T-helper 22 cell (primary cell): ENCODE results near the gene TFB1M.
A peak's percentile ranks its signal among the peaks of the same experiment; 100 is the strongest.
"Not testable (repeated sequence)": the region's sequence is repeated elsewhere in the genome, so short reads cannot be mapped to it uniquely, and the experiment has no call there.

Source experiments
- DNase-seq: peaks from one replicate; pipeline ENCODE4 v3.0.0-alpha.2; 2020; ENCODE audit warnings: low read depth

The TFB1M gene

DNA sequence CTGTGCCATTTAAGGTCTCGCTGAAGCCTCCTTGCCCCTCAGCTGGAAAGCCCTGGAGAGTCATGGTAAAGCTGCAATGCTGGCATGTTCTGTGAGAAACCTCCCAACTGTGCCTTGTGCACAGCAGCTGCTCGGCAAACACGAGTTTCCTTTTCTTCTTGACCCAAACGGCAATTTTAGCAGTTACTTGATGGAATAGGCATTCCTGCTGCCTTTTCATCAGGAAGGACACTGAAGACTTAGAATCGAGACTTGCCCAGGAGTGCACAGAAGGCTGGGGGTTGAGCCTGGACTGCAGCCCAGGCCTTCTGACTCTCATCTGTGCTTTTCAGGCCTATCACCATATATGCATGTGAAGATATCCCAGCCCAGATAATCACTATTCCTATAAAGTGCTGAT lies 79.2 kb downstream of the TFB1M start:
- no peak for DNase-seq

DNA sequence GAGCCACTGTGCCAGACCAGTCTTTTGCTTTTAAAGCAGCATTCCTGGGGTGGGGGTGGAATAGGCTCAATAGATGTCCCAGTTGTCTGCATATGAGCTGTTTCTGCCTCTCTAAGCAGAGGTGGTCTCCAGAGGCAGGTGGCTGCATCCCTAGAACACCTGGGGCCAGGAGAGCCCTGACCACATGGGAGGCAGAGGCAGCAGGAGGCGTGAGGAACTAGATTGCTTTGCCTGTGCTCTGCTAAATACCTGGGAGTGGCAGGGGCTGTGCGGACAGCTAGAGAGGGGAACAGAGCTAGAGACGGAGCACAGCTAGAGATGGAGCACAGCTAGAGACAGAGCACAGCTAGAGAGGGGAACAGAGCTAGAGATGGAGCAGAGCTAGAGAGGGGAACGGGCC lies 79.6 kb downstream of the TFB1M start:
- DNase-seq, result no peak

GRCh38 chr6:155234167-155234566 lies 80.1 kb downstream of the TFB1M start:
- no peak for DNase-seq

DNA sequence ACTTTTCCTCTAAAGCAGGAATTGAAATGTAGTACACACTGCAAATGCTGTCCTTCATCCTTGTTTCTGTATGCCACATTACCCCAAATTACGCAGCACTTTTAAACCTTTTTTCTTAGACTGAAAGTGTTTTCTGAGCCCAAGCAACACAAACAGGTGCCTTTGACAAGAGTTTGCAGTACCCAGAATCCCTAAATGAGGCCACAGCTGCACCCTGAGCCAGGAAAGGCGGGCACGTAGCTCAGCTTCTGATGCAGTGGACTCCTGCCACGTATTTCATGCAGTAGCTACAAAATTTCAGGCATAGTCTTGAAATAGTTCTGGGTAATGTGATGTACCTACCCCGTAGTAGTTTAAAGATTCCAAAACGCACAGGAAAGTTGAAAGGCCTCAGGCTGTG lies 81.4 kb downstream of the TFB1M start:
- DNase-seq, result no peak

DNA sequence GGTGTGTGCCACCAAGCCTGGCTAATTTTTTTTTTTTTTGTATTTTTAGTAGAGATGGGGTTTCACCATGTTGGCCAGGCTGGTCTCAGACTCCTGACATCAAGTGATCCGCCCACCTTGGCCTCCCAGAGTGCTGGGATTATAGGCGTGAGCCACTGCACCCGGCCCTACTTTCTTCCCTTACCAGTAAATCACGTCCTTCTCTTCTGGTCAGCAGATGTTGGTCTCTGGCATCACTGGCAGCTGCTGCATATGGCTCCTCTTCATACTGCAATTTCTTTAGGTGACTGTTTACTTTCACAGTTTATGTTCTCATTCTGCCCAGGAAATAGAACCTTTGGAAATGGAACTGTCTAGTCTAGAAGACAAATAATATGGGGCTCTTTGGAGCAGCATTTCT lies 83.3 kb downstream of the TFB1M start:
- DNase-seq, result not testable (repeated sequence)

DNA sequence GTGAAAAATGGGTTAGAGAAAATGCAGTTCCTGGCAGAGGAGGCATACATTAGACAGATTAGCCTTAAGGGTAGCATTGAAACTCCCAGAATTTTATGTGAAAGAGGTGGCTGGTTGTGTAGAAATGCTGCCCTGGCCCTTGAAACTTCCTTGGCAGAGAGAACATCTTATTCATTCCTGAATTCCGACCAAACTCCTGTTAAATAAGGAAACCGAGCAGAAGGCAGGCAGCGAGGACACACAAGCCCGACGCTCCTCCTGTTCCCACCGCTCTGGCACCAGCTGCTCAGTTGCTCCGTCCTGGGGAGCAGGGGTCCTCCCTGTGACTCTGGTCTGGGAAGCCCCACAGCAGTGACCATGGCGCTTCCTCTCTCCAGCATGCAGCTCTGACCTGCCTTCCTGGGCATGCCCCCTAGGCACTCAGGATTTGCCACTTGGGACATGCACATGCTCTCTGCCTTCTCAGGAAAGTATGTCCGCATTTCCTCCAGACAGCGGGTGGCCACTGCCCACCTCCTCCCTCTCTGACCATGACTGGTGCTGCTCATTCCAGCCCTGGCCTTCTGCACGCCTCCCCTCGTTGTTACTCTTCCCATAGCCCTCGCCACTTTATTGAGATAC lies 85.6 kb downstream of the TFB1M start:
- no peak for DNase-seq

DNA sequence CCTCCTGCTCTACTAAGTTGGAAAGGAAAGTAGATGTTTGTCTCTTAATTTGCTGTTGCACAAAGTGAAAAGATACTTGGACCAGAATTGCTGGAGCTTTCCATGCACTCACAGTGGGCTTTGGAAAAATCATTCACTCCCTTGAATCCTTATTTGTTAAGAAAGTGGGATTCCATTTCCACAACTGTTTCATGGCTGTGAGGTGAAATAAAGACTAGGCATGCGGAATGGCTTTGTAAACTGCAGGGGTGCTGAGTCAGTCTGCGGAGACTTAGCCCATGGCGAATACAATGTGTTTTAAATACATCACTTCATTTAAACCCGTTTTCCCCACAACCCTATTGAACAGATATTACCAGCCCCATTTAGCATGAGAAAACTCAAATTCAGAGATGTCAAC lies 87.2 kb downstream of the TFB1M start:
- DNase-seq, result no peak

DNA sequence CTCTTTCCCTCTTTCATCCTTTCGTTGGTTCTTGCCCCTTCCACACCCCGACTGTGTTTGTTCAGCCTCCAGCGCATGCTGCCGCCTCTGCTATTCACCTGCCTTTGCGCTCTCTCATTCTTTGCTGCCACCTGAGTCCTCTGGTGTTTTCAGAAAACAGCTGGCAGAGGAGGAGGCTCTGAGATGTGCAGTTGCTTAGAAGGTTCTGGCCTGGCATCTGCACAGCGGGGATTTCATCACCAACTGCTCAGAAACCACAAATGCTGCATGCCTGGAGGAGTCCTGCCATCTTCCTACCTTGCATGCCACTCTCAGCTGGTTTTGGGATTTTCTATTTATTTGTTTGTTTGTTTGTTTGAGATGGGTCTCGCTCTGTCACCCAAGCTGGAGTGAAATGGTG lies 89.7 kb downstream of the TFB1M start:
- no peak for DNase-seq

- peak; percentile 11 for DNase-seq
These were observed 90.4 kb downstream of the TFB1M start for GRCh38 chr6:155223646-155224451.

- DNase-seq, result no peak
These were observed 91.8 kb downstream of the TFB1M start for GRCh38 chr6:155222506-155222905.

- no peak for DNase-seq
These were observed 93.2 kb downstream of the TFB1M start for GRCh38 chr6:155221086-155221485.

GRCh38 chr6:155219858-155220301 lies 94.4 kb downstream of the TFB1M start:
- DNase-seq, result no peak

DNA sequence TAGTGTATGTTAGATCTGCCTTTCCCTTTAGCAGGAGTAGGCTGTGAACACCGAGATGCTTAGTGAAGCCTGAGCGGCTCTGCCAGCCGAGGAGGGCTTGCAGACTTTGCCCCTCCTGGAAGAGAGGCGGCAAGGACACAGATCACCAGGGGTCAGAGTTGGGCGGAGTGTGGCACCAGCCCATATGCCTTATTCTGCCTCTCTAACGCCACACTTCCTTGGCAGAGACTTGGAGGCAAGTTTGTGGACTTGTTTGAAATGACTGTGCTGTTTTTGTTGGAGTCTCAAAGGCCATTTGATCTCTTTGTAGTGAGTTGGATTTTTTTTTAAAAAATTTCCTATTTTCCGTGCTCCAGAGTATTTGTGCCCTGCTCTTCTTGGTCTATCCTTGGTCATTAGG lies 95.0 kb downstream of the TFB1M start:
- DNase-seq, result no peak

GRCh38 chr6:155218711-155219110 lies 95.6 kb downstream of the TFB1M start:
- DNase-seq, result not testable (repeated sequence)

GRCh38 chr6:155216312-155217046 lies 97.8 kb downstream of the TFB1M start:
- no peak for DNase-seq

DNA sequence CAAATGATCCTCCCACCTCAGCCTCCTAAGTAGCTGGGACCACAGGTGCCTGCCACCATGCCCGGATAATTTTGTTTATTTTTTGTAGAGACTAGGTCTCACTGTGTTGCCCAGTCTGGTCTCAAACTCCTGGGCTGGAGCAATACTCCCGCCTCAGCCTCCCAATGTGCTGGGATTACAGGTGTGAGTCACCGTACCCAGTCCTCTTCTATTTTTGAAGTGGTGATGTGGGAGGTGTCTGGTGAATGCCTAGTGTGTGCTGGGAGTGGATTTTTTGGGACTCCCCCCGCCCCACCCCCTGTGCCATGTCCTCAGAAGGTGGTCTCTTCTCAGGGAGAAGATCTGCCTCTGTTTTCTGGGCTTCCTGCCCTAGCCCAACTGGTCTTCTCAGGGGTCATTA lies 98.4 kb downstream of the TFB1M start:
- no peak for DNase-seq

- DNase-seq, result no peak
These were observed 100.5 kb downstream of the TFB1M start for GRCh38 chr6:155213611-155214372.

DNA sequence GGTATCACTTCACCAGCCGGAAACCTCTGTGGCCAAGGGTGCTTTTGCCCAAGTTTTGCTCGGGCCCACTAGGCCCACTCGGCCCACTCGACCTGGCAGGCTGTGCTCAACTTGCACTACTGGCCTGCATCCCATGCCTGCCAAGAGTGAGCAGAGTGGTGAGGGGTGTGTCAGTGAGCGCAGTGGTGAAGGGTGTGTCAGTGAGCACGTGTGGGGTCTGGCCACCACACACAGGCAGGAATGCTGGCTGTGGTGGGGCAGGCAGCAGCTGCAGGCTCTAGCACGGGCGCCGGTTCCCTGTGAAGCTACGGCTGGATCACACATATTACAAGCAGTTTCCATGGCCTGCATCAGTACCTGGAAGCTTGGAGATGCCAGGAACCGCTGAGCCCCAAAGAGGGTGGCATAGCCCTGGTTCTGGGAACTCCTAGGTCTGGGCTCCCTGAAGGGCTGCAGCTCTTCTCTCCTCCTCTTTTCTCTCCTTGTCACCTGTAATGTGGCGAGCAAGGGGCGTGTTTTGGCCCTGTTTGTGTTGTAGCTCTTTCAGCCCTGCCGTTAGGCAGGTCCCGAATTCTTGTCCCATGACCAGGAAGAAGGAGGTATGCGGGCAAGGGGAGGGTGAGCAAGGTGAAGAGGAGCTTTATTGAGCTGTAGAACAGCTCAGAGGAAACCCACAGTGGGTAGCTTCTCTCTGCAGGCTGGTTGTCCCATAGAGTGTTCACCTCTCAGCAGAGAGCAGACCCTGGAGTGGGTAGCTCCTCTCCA lies 101.5 kb downstream of the TFB1M start:
- no peak for DNase-seq

DNA sequence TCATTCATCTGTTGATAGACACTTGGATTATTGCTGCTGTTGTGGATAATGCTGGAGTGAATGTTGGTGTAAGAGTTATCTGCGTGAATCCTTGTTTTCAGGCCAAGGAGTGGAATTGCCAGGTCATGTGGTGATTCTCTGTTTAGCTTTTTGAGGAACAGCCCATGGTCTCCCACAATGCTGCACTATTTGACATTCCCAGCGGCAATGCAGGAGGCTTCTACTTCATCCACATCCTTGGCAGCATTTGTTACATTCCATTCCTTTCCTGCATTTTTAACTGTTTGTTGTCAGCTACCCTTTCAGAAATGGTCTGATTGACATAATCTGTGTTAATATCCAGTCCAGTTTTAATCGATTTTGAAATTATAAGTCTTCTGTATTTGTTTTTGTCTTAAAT lies 102.2 kb downstream of the TFB1M start:
- DNase-seq, result no peak

DNA sequence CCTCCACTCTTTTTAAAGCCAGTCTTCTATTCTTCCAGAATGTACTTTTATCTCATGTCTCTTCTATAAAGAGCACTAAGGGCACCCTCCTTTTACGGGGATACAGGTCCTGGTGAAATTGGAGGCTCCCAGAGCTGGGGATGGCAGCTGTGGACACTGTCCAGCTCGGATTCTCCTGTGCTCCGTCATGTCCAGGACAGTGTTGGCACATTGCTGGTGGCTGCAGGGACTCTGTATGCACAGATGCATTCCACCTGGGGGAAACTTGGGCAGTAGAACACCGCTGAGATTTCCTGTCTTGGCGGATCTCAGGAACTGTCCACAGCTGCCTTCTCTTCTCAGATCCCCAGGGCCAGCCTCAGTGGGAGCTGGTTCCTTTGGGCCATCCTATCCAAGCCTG lies 107.1 kb downstream of the TFB1M start:
- DNase-seq, result no peak
